Large intestine (tissue), 3 donors: ENCODE data around the gene HERPUD2. TPM values are rescaled to one million over a fixed set of nuclear protein-coding genes. Genes with fewer than 3 reads are reported as not detected.

Experiments used
- DNase-seq, 2 donors: peaks; one replicate each; pipeline versions ENCODE4 v3.0.0 to v3.0.0-alpha.2; 2013
- H3K27ac ChIP-seq: one replicate; pipeline ENCODE4 v1.5.1; 2013; ENCODE audit warnings: low read length
- H3K27me3 ChIP-seq: 2 replicates; pipeline ENCODE4 v1.6.1; 2013; ENCODE audit warnings: low read length; ENCODE audit not compliant: control insufficient read depth, insufficient read depth
- H3K36me3 ChIP-seq: 2 replicates; pipeline ENCODE4 v1.6.1; 2013; ENCODE audit warnings: low read length; ENCODE audit not compliant: control insufficient read depth, insufficient read depth
- H3K4me1 ChIP-seq: one replicate; pipeline ENCODE4 v1.6.1; 2013; ENCODE audit warnings: low read length; ENCODE audit not compliant: control insufficient read depth, insufficient read depth
- H3K4me3 ChIP-seq: one replicate; pipeline ENCODE4 v1.5.1; 2013; ENCODE audit warnings: low read length
- H3K9me3 ChIP-seq: one replicate; pipeline ENCODE4 v1.6.1; 2013; ENCODE audit warnings: mild to moderate bottlenecking, low read depth, low read length, moderate library complexity; ENCODE audit not compliant: control insufficient read depth
- WGBS: methylation state at CpG from one replicate; pipeline ENCODE4 v1.1.5; 2013; ENCODE audit warnings: low lambda C conversion rate; ENCODE audit not compliant: insufficient coverage; 5-methylcytosine and 5-hydroxymethylcytosine counted together
- polyA plus RNA-seq: library from polyadenylated mRNA; unstranded; fragments of 120-200 nt; gene quantifications from one replicate; pipeline ENCODE4 v1.2.1, GENCODE V29; 2013

The HERPUD2 gene
- polyA plus RNA-seq, 1 donor, result 23.8 TPM

DNA sequence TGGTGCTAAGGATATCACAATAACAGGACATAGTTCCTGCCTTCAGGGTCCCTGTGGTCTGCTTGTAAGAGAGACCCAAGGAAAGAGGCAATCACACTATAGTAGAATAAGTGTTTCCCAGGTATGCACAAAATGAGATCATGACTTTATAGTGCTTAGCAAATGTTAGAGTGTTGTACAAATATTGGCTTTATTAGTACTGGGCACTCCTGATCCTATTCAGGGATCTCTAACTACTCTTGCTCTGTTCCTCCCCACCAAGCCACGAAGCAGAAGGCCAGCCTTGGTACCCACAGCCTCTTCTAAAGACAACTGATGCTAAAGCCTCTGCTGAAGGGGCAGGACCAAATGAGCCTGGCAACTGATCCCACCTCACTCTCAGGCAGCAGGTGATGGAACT is 75.1 kb downstream of the HERPUD2 start:
- Histone ChIP-seq H3K27me3 (no peaks in the 10 kb centered on the region), H3K36me3 (no peaks in the 10 kb centered on the region), H3K9me3 (no peaks in the 10 kb centered on the region), H3K4me3 (no peak overlapping the region), H3K27ac (no peak overlapping the region), H3K4me1 (no peaks in the 10 kb centered on the region)
- no CpG with 5 or more reads among the region's 1 CpG for WGBS
- no peak for DNase-seq

- Histone ChIP-seq H3K4me3 (no peak overlapping the region), H3K36me3 (no peaks in the 10 kb centered on the region), H3K27ac (no peak overlapping the region), H3K27me3 (no peaks in the 10 kb centered on the region), H3K4me1 (no peaks in the 10 kb centered on the region), H3K9me3 (no peaks in the 10 kb centered on the region)
- no peak for DNase-seq
- WGBS, result no CpG with 5 or more reads among the region's 3 CpGs
Measured at GRCh38 chr7:35617041-35617440, 77.9 kb downstream of the HERPUD2 start.

GRCh38 chr7:35613150-35613549 is 81.8 kb downstream of the HERPUD2 start:
- DNase-seq, result no peak
- H3K27me3 ChIP-seq, result no peaks in the 10 kb centered on the region
- H3K27ac ChIP-seq, result no peak overlapping the region

GRCh38 chr7:35605760-35606159 is 89.2 kb downstream of the HERPUD2 start:
- no peaks in the 10 kb centered on the region for H3K36me3 ChIP-seq
- H3K9me3 ChIP-seq, result no peaks in the 10 kb centered on the region
- no CpG with 5 or more reads among the region's 1 CpG for WGBS
- no peak overlapping the region for H3K4me3 ChIP-seq
- H3K27ac ChIP-seq, result no peak overlapping the region
- no peaks in the 10 kb centered on the region for H3K27me3 ChIP-seq
- no peak for DNase-seq
- no peaks in the 10 kb centered on the region for H3K4me1 ChIP-seq

More at GRCh38 chr7:35613150-35613549, 81.8 kb downstream of the HERPUD2 start:
- H3K9me3 ChIP-seq, result peaks cover 2% of the 10 kb centered on the region
- no peaks in the 10 kb centered on the region for H3K36me3 ChIP-seq
- no peak overlapping the region for H3K4me3 ChIP-seq
- H3K4me1 ChIP-seq, result no peaks in the 10 kb centered on the region
- WGBS, result no CpG with 5 or more reads among the region's 2 CpGs

DNA sequence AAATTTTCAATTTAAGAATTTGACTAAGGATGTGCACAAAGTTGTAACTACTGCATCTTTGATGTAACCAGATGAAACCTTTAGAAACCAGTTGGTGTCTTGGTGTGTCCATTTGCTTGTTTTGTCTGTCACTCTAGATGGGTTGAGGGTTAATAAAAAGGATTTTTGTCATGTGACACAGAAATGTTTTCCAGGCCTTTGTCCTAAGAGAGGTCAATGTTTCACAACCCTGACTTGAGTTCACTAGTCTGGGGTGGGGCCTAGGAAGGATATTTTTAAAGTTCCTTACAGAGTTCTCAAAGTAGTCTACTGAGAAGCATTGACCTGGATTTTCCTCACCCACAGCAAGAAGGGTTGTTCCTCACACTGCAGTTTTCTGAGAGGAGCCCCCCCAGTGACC is 90.3 kb downstream of the HERPUD2 start:
- Histone ChIP-seq H3K27ac (no peak overlapping the region), H3K27me3 (no peaks in the 10 kb centered on the region), H3K4me1 (no peaks in the 10 kb centered on the region), H3K9me3 (no peaks in the 10 kb centered on the region), H3K36me3 (no peaks in the 10 kb centered on the region), H3K4me3 (no peak overlapping the region)
- no peak for DNase-seq

DNA sequence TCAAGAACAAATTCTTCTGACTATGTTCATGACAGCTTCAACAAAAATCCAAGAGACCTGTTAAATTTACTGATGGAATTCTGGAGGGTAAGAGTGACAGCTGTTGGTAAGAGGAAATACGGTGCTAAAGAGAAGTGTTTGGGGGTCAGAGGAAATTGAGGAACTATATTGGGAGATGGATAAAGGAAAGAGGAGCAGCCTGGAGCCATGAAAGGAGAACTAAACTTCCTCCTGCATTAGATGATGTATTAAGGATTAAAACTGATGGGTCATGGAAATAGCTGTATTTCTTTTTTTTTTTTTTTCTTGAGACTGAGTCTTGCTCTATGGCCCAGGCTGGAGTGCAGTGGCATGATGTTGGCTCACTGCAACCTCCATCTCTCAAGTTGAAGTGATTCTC is 95.3 kb downstream of the HERPUD2 start:
- H3K9me3 ChIP-seq, result no peaks in the 10 kb centered on the region
- no peak for DNase-seq
- H3K4me1 ChIP-seq, result no peaks in the 10 kb centered on the region
- H3K27me3 ChIP-seq, result no peaks in the 10 kb centered on the region
- H3K36me3 ChIP-seq, result no peaks in the 10 kb centered on the region
- WGBS, result 75% methylated on average over 1 of the region's 1 CpG
- no peak overlapping the region for H3K4me3 ChIP-seq
- H3K27ac ChIP-seq, result no peak overlapping the region

GRCh38 chr7:35599061-35599460 is 95.9 kb downstream of the HERPUD2 start:
- DNase-seq, result no peak
- Histone ChIP-seq H3K27ac (no peak overlapping the region), H3K36me3 (no peaks in the 10 kb centered on the region), H3K4me1 (no peaks in the 10 kb centered on the region), H3K9me3 (no peaks in the 10 kb centered on the region), H3K27me3 (peaks cover 2% of the 10 kb centered on the region), H3K4me3 (no peak overlapping the region)
- no CpG with 5 or more reads among the region's 2 CpGs for WGBS

DNA sequence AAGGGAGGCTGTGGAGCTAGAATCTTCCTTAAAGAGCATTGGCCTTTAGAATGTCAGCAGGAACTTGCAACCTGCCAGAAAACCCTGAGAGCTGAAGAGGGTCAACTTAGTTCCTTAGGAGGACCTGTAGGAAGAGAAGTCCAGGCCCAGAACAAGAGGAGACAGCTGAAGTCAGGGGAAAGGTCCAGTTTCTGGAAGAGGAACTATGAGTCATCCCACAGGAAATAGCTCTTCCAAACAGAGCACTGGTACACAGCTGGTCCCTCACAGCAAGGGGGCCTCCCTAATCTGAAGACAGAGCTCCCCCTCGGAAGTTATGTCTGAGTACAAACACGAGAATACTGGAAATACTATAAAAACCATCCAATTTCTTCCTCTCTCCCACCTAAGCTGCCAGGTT is 98.9 kb downstream of the HERPUD2 start:
- H3K27ac ChIP-seq, result no peak overlapping the region
- no peaks in the 10 kb centered on the region for H3K4me1 ChIP-seq
- H3K4me3 ChIP-seq, result no peak overlapping the region
- H3K27me3 ChIP-seq, result peaks cover 2% of the 10 kb centered on the region
- no peak for DNase-seq
- H3K36me3 ChIP-seq, result no peaks in the 10 kb centered on the region
- no CpG with 5 or more reads among the region's 2 CpGs for WGBS
- no peaks in the 10 kb centered on the region for H3K9me3 ChIP-seq

DNA sequence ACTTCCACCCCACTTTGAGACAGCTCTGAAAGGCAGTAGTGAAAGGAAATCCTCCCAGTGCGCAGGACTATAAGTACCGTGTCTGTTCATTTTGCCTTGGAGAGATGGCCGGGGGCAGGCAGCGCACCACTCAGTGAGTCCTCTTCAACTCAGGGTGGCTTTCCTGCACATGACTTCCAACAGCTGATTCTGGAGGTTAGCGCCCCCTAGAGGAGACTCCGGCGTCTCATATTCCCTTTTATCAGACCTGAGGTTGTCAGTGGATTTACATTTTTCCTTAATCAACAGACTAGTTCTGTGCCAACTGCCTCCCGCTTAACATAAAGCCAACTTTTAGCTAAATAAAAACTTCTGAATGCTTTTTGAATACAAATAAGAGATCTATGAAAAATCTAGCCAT is 101.0 kb downstream of the HERPUD2 start:
- WGBS, result 60% methylated on average over 2 of the region's 8 CpGs
- H3K4me1 ChIP-seq, result no peaks in the 10 kb centered on the region
- no peak overlapping the region for H3K27ac ChIP-seq
- no peak for DNase-seq
- no peaks in the 10 kb centered on the region for H3K36me3 ChIP-seq
- H3K9me3 ChIP-seq, result no peaks in the 10 kb centered on the region
- no peak overlapping the region for H3K4me3 ChIP-seq
- H3K27me3 ChIP-seq, result peaks cover 2% of the 10 kb centered on the region

DNA sequence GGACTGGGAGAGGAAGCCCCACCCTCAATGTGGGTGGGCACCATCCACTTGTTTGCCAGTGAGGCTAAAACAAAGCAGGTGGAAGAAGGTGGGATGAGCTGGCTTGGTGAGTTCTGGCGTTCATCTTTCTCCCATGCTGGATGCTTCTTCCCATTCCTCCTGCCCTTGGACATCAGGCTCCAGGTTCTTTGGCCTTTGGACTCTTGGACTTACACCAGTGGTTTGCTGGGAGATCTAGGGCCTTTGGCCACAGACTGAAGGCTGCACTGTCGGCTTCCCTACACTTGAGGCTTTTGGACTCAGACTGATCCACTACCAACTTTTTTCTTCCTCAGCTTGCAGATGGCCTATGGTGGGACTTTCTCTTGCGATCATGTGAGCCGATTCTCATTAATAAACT is 106.3 kb downstream of the HERPUD2 start:
- no peaks in the 10 kb centered on the region for H3K4me1 ChIP-seq
- H3K4me3 ChIP-seq, result no peak overlapping the region
- H3K9me3 ChIP-seq, result no peaks in the 10 kb centered on the region
- H3K27me3 ChIP-seq, result no peaks in the 10 kb centered on the region
- H3K27ac ChIP-seq, result no peak overlapping the region
- WGBS, result no CpG with 5 or more reads among the region's 4 CpGs
- H3K36me3 ChIP-seq, result no peaks in the 10 kb centered on the region
- DNase-seq, result no peak

- no peaks in the 10 kb centered on the region for H3K36me3 ChIP-seq
- WGBS, result 50% methylated on average over 2 of the region's 2 CpGs
- no peak overlapping the region for H3K4me3 ChIP-seq
- H3K27ac ChIP-seq, result no peak overlapping the region
- no peaks in the 10 kb centered on the region for H3K4me1 ChIP-seq
- no peaks in the 10 kb centered on the region for H3K27me3 ChIP-seq
- DNase-seq, result no peak
- H3K9me3 ChIP-seq, result no peaks in the 10 kb centered on the region
Measured at GRCh38 chr7:35584990-35585389, 109.9 kb downstream of the HERPUD2 start.
